Panc1 (cell line): ENCODE measurements around the gene TPI1. TPM values are rescaled to one million over a fixed set of nuclear protein-coding genes. Genes with fewer than 3 reads are reported as not detected.

ENCODE experiments used
- ATAC-seq: fragments of 200-7000 bp; cut with Tn5 transposase; 2 replicates; pipeline ENCODE4 v1.9.1; 2020; ENCODE audit warnings: mild to moderate bottlenecking, moderate library complexity
- BruUV-seq: library from RNA; stranded (reverse); fragments of 400-500 nt; replicated peaks from 2 replicates; lab custom pipeline; 2021; lab: Mats Ljungman, UMichigan
- CTCF ChIA-PET: fragments of 300-600 bp; sonication (Branson Sonifier 250); formaldehyde crosslinking; loops from one replicate; lab custom pipeline; 2022; ENCODE audit warnings: antibody characterized with exemption; lab: Charles Lee
- POLR2A ChIA-PET: fragments of 300-600 bp; sonication (Branson Sonifier 250); formaldehyde crosslinking; loops from one replicate; lab custom pipeline; 2022; ENCODE audit warnings: antibody characterized with exemption; lab: Charles Lee
- DNase-seq: peaks from one replicate; pipeline ENCODE4 v3.0.0-alpha.2; 2010; ENCODE audit warnings: low read depth, low spot score
- H3K27ac ChIP-seq: 2 replicates; pipeline ENCODE4 v1.5.1; 2011; ENCODE audit warnings: mild to moderate bottlenecking, low read length, inconsistent platforms
- H3K27me3 ChIP-seq: fragments of 200-500 bp; sonication (Bioruptor generic); 2 replicates; pipeline ENCODE4 v1.6.0; 2014; ENCODE audit warnings: low read length, inconsistent platforms; ENCODE audit not compliant: control insufficient read depth, insufficient read depth
- H3K36me3 ChIP-seq: fragments of 200-500 bp; sonication (Bioruptor generic); 2 replicates; pipeline ENCODE4 v1.5.1; 2014; ENCODE audit warnings: inconsistent platforms, mild to moderate bottlenecking, low read length, moderate library complexity; ENCODE audit not compliant: control insufficient read depth, insufficient read depth
- H3K4me1 ChIP-seq: 2 replicates; pipeline ENCODE4 v1.5.1; 2011; ENCODE audit warnings: inconsistent platforms, mild to moderate bottlenecking, low read length, moderate library complexity; ENCODE audit not compliant: control insufficient read depth, insufficient read depth
- H3K4me3 ChIP-seq, 2 experiments: 2 replicates each; pipeline ENCODE4 v1.5.1; 2011 to 2012; ENCODE audit warnings: low read depth in 2 of 2, low read length in 2 of 2, mild to moderate bottlenecking in 2 of 2, inconsistent platforms in 1 of 2, moderate library complexity in 1 of 2
- H3K9me3 ChIP-seq: fragments of 200-500 bp; sonication (Bioruptor generic); 2 replicates; pipeline ENCODE4 v1.5.1; 2014; ENCODE audit warnings: low read depth, mild to moderate bottlenecking, inconsistent platforms, low read length, moderate library complexity; ENCODE audit not compliant: control insufficient read depth, insufficient read depth
- CTCF ChIP-seq: fragments of 450-650 bp; IDR thresholded peaks from 2 replicates; pipeline ENCODE4 v1.5.1; 2017; ENCODE audit warnings: mild to moderate bottlenecking
- POLR2AphosphoS5 ChIP-seq: IDR thresholded peaks from 2 replicates; pipeline ENCODE4 v1.6.1; 2012; ENCODE audit warnings: mild to moderate bottlenecking, low read depth, low read length, moderate library complexity
- REST ChIP-seq, 2 experiments: IDR thresholded peaks; 2 replicates each; pipeline ENCODE4 v1.6.1; 2011 to 2012; ENCODE audit warnings: low read depth in 2 of 2, control low read depth in 1 of 2, low read length in 1 of 2, mild to moderate bottlenecking in 1 of 2, moderate library complexity in 1 of 2; ENCODE audit not compliant: insufficient read depth in 1 of 2
- SIN3A ChIP-seq: IDR thresholded peaks from 2 replicates; pipeline ENCODE4 v1.6.1; 2012; ENCODE audit warnings: low read depth, mild to moderate bottlenecking, low read length, moderate library complexity, borderline replicate concordance; ENCODE audit not compliant: insufficient read depth
- TCF7L2 ChIP-seq: IDR thresholded peaks from 2 replicates; pipeline ENCODE4 v1.6.1; 2011; ENCODE audit warnings: mild to moderate bottlenecking, low read depth, low read length, inconsistent platforms
- in situ Hi-C: cut with HindIII; loops from 2 replicates; pipeline ENCODE4 v1.10.0; 2016; ENCODE audit warnings: low sequenced_read_pairs, low pct_unique_long_range_greater_than_20kb
- intact Hi-C: fragments of 100-400 bp; cut with micrococcal nuclease; formaldehyde crosslinking; loops from one replicate; pipeline ENCODE4 v1.10.0; 2022; ENCODE audit not compliant: unreplicated experiment
- total RNA-seq: library from RNA; stranded (reverse); gene quantifications from one replicate; pipeline ENCODE4 v1.2.1, GENCODE V29; 2021; ENCODE audit not compliant: unreplicated experiment

The TPI1 gene
- total RNA-seq, 1 experiment from 2014 or later: 693 TPM

- H3K4me1 ChIP-seq: no peaks in the 10 kb centered on the region; the same call in 1 of the 2 replicates
- in situ Hi-C loops: no loop called here
- no peaks in the 10 kb centered on the region for H3K9me3 ChIP-seq
- ChIA-PET POLR2A (no interaction called here), CTCF (no interaction called here)
- ATAC-seq: no peak
- intact Hi-C loops: no loop called here
- H3K27me3 ChIP-seq: no peaks in the 10 kb centered on the region
- no peaks in the 10 kb centered on the region for H3K36me3 ChIP-seq
- TF ChIP-seq TCF7L2 (no peak), REST (IDR thresholded peaks at IDR 0.05; ENCODE audit: insufficient read depth in 1 of 2, low read depth in 2 of 2, low read length in 1 of 2) (no peak), CTCF (no peak), SIN3A (no peak), POLR2AphosphoS5 (no peak)
- H3K4me3 ChIP-seq: no peak overlapping the region
- BruUV-seq: no TSS peak
- no peak for DNase-seq
- no peak overlapping the region for H3K27ac ChIP-seq
Measured at GRCh38 chr12:6838854-6839253, 28.5 kb upstream of the TPI1 start.

DNA sequence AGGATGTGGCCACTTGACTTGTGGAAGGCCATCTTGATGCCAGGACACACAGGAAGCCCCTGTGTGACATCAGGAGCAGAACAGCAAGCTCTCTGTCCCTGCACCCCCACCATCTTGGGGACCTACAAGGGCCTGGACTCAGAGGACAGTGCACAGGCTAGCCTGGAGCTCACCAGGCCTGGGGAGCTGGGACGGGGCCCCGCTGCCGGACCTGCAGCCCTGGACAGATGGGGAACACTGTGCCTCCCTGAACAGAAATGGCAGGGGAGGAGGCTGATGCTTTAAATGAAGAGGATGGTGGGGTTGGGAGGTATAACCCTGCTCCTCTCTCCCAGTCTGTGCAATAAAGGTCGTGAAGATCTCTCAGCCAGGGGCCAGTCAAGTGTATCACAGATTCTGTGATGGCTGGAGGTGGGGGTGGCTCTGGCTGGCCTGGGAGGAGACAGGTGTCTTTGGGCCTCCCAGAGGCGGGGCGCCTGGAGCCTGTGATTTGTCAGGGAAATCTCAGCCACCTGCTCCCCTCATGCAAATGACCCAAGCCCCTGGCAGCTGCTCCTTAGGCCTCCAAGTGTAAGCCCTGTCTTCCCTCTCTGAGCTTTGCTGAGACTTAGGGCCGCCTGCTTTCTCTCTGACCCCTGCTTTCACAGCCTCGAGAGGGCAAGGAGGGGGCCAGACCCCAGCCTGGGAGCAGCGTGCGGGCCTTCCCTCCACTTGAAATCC, 27.7 kb upstream of the TPI1 start:
- H3K36me3 ChIP-seq: no peaks in the 10 kb centered on the region
- BruUV-seq: no TSS peak

More for the DNA sequence above, 27.7 kb upstream of the TPI1 start:
- ChIA-PET CTCF (no interaction called here), POLR2A (no interaction called here)
- ATAC-seq: no peak
- H3K27ac ChIP-seq: no peak overlapping the region
- no peak for TF ChIP-seq SIN3A
- TF ChIP-seq POLR2AphosphoS5: no peak
- no peak for TF ChIP-seq CTCF
- TF ChIP-seq TCF7L2: no peak
- TF ChIP-seq REST (IDR thresholded peaks at IDR 0.05; ENCODE audit: insufficient read depth in 1 of 2, low read depth in 2 of 2, low read length in 1 of 2): no peak
- DNase-seq: no peak
- intact Hi-C loops (no loop called here), in situ Hi-C loops (no loop called here)
- H3K9me3 ChIP-seq: no peaks in the 10 kb centered on the region
- H3K4me3 ChIP-seq: no peak overlapping the region
- no peaks in the 10 kb centered on the region; the same call in 1 of the 2 replicates for H3K4me1 ChIP-seq
- no peaks in the 10 kb centered on the region for H3K27me3 ChIP-seq
